Astrocyte (in vitro differentiated cells and primary cell): ENCODE results near the gene KMT2B. TPM values are rescaled to one million over a fixed set of nuclear protein-coding genes. Genes with fewer than 3 reads are reported as not detected.

Source experiments
- DNase-seq: peaks from one replicate; pipeline ENCODE4 v3.0.0-alpha.2; 2010; ENCODE audit warnings: low read depth
- FAIRE-seq: peaks from 2 replicates; lab custom pipeline; 2011; peaks lifted over from hg19 to GRCh38; lab: Jason Lieb, UNC
- H2AFZ ChIP-seq: 2 replicates; pipeline ENCODE4 v1.6.0; 2012; ENCODE audit warnings: low read depth, low read length, inconsistent platforms
- H3K27ac ChIP-seq: 2 replicates; pipeline ENCODE4 v1.5.1; 2011; ENCODE audit warnings: low read depth, low read length, inconsistent platforms
- H3K27me3 ChIP-seq: 2 replicates; pipeline ENCODE4 v1.6.0; 2011; ENCODE audit warnings: low read length, inconsistent platforms; ENCODE audit not compliant: insufficient read depth
- H3K36me3 ChIP-seq: 2 replicates; pipeline ENCODE4 v1.5.1; 2011; ENCODE audit warnings: low read length, inconsistent platforms; ENCODE audit not compliant: insufficient read depth
- H3K4me1 ChIP-seq: 2 replicates; pipeline ENCODE4 v1.5.1; 2011; ENCODE audit warnings: low read length, inconsistent platforms; ENCODE audit not compliant: insufficient read depth
- H3K4me2 ChIP-seq: 2 replicates; pipeline ENCODE4 v1.6.0; 2012; ENCODE audit warnings: low read length, inconsistent platforms
- H3K4me3 ChIP-seq: 2 replicates; pipeline ENCODE4 v1.5.1; 2011; ENCODE audit warnings: low read depth, mild to moderate bottlenecking, low read length, inconsistent platforms; ENCODE audit not compliant: insufficient read depth
- H3K79me2 ChIP-seq: 2 replicates; pipeline ENCODE4 v1.6.0; 2012; ENCODE audit warnings: mild to moderate bottlenecking, low read length, inconsistent platforms; ENCODE audit not compliant: insufficient read depth
- H3K9ac ChIP-seq: 2 replicates; pipeline ENCODE4 v1.6.0; 2012; ENCODE audit warnings: mild to moderate bottlenecking, low read length, inconsistent platforms
- H3K9me3 ChIP-seq: 2 replicates; pipeline ENCODE4 v1.5.1; 2012; ENCODE audit warnings: low read depth, mild to moderate bottlenecking, low read length, inconsistent platforms; ENCODE audit not compliant: insufficient read depth
- H4K20me1 ChIP-seq: 2 replicates; pipeline ENCODE4 v1.6.0; 2012; ENCODE audit warnings: low read length, inconsistent platforms; ENCODE audit not compliant: insufficient read depth
- H3K27ac Mint-ChIP-seq: one replicate; pipeline ENCODE4 v1.8.0; 2021; ENCODE audit warnings: mild to moderate bottlenecking, mixed read lengths; ENCODE audit not compliant: unreplicated experiment
- H3K27me3 Mint-ChIP-seq: one replicate; pipeline ENCODE4 v1.8.0; 2021; ENCODE audit warnings: low read depth, mixed read lengths; ENCODE audit not compliant: unreplicated experiment
- H3K36me3 Mint-ChIP-seq: one replicate; pipeline ENCODE4 v1.8.0; 2021; ENCODE audit warnings: low read depth, mixed read lengths; ENCODE audit not compliant: unreplicated experiment
- H3K4me1 Mint-ChIP-seq: one replicate; pipeline ENCODE4 v1.8.0; 2021; ENCODE audit warnings: low read depth, mixed read lengths; ENCODE audit not compliant: unreplicated experiment
- H3K4me3 Mint-ChIP-seq: one replicate; pipeline ENCODE4 v1.8.0; 2021; ENCODE audit warnings: mild to moderate bottlenecking, moderate library complexity, mixed read lengths; ENCODE audit not compliant: unreplicated experiment
- H3K9me3 Mint-ChIP-seq: one replicate; pipeline ENCODE4 v1.8.0; 2021; ENCODE audit warnings: mild to moderate bottlenecking, mixed read lengths; ENCODE audit not compliant: unreplicated experiment
- EZH2 ChIP-seq: IDR thresholded peaks from 2 replicates; pipeline ENCODE4 v1.6.1; 2012; ENCODE audit warnings: mild to moderate bottlenecking, low read length, inconsistent platforms; ENCODE audit not compliant: insufficient read depth
- total RNA-seq: library from RNA; stranded (reverse); gene quantifications from 2 replicates; pipeline ENCODE4 v1.2.1, GENCODE V29; 2021
- TF ChIP-seq, protein P1 (sequence below): IDR thresholded peaks from 2 replicates; pipeline ENCODE4 v1.5.1; 2011; ENCODE audit warnings: low read depth, mild to moderate bottlenecking, inconsistent platforms, low read length, moderate library complexity; ENCODE audit not compliant: insufficient read depth

Gene KMT2B
- total RNA-seq, 1 donor from 2014 or later: 28.7 TPM

DNA sequence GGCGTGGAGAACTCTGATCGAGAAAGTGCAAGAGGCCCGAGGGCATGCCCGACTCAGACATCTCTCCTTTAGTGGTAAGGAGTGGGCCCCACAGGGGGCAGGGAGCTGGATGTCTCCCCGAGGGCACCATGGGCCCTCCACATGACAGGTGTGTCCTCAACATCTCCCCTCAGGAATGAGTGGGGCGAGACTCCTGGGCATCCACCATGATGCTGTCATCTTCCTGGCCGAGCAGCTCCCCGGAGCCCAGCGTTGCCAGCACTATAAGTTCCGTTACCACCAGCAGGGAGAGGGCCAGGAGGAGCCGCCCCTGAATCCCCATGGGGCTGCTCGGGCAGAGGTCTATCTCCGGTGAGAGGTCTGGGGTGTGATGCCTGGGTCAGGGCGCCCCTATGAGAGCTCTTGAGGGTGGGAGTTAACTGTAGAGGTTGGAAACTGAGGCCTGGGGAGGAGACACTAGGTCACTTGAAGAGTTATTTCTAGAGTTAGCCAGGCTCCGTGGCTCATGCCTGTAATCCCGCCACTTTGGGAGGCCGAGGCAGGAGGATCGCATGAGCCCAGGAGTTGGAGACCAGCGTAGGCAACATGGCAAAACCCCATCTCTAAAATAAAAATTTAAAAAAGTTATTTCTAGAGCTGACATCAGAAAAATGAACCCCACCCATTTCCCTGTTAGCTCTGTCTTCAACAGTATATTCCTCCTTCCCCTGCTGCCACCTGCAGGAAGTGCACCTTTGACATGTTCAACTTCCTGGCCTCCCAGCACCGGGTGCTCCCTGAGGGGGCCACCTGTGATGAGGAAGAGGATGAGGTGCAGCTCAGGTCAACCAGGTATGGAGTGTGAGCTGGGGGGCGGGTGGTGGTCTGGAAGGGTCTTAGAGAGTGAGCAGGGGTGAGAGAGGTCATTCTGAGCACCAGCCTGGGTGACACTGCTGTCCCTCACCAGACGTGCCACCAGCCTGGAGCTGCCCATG lies 19.4 kb downstream of the KMT2B start:
- no peak overlapping the region for H3K4me3 Mint-ChIP-seq
- H3K27me3 Mint-ChIP-seq: no peaks in the 10 kb centered on the region
- no peak for TF ChIP-seq EZH2
- TF ChIP-seq, protein P1, sequence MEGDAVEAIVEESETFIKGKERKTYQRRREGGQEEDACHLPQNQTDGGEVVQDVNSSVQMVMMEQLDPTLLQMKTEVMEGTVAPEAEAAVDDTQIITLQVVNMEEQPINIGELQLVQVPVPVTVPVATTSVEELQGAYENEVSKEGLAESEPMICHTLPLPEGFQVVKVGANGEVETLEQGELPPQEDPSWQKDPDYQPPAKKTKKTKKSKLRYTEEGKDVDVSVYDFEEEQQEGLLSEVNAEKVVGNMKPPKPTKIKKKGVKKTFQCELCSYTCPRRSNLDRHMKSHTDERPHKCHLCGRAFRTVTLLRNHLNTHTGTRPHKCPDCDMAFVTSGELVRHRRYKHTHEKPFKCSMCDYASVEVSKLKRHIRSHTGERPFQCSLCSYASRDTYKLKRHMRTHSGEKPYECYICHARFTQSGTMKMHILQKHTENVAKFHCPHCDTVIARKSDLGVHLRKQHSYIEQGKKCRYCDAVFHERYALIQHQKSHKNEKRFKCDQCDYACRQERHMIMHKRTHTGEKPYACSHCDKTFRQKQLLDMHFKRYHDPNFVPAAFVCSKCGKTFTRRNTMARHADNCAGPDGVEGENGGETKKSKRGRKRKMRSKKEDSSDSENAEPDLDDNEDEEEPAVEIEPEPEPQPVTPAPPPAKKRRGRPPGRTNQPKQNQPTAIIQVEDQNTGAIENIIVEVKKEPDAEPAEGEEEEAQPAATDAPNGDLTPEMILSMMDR: no peak
- H3K4me3 ChIP-seq: no peak overlapping the region
- H3K9me3 Mint-ChIP-seq: no peaks in the 10 kb centered on the region
- H4K20me1 ChIP-seq: peaks cover 32% of the 10 kb centered on the region
- FAIRE-seq: no peak
- peaks cover 5% of the 10 kb centered on the region for H3K4me1 ChIP-seq
- no peaks in the 10 kb centered on the region for H3K27me3 ChIP-seq
- H3K27ac ChIP-seq: no peak overlapping the region
- no peak overlapping the region for H2AFZ ChIP-seq
- no peak overlapping the region for H3K9ac ChIP-seq
- H3K4me2 ChIP-seq: no peak overlapping the region
- H3K36me3 ChIP-seq: peaks cover 8% of the 10 kb centered on the region
- no peak for DNase-seq
- H3K79me2 ChIP-seq: no peaks in the 10 kb centered on the region
- H3K36me3 Mint-ChIP-seq: peaks cover 16% of the 10 kb centered on the region
- no peaks in the 10 kb centered on the region for H3K9me3 ChIP-seq
- no peaks in the 10 kb centered on the region for H3K4me1 Mint-ChIP-seq
- H3K27ac Mint-ChIP-seq: peak overlapping the region; percentile 66

DNA sequence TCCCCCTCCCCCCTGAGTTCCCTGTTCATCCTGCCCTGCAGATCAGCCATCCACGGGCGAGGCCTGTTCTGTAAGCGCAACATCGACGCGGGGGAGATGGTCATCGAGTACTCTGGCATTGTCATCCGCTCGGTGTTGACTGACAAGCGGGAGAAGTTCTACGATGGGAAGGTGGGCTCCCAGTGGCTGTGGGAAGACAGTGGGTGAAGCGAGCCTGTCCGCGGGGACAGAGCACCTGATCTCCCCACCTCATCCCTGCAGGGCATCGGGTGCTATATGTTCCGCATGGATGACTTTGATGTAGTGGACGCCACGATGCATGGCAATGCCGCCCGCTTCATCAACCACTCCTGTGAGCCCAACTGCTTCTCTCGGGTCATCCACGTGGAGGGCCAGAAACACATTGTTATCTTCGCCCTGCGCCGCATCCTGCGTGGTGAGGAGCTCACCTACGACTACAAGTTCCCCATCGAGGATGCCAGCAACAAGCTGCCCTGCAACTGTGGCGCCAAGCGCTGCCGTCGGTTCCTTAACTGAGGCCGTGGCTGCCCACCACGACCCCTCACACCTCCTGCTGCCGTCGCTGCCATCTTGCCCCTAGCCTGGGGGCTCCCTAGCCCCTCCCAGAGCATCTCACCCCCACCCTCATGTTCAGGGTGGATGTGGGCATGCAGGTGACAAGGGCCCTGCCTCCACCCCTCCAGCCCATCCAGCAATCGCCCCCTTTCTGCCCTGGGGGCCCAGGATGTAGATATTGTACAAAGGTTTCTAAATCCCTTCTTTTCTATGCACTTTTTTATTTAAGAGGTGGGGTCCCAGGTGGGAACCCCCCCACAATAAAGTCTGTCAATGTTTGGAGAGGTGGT lies 20.5 kb downstream of the KMT2B start:
- no peaks in the 10 kb centered on the region for H3K27me3 Mint-ChIP-seq
- no peak overlapping the region for H3K4me3 ChIP-seq
- peaks cover 5% of the 10 kb centered on the region for H3K4me1 ChIP-seq
- peaks cover 16% of the 10 kb centered on the region for H3K36me3 Mint-ChIP-seq
- peaks cover 32% of the 10 kb centered on the region for H4K20me1 ChIP-seq
- no peak for FAIRE-seq
- no peaks in the 10 kb centered on the region for H3K4me1 Mint-ChIP-seq
- no peak overlapping the region for H3K27ac Mint-ChIP-seq
- H3K9ac ChIP-seq: no peak overlapping the region
- DNase-seq: no peak
- H3K27ac ChIP-seq: no peak overlapping the region
- H3K36me3 ChIP-seq: peaks cover 8% of the 10 kb centered on the region
- TF ChIP-seq EZH2: no peak
- TF ChIP-seq, protein P1: no peak
- H3K9me3 Mint-ChIP-seq: no peaks in the 10 kb centered on the region
- H3K4me3 Mint-ChIP-seq: no peak overlapping the region
- H3K4me2 ChIP-seq: no peak overlapping the region
- no peaks in the 10 kb centered on the region for H3K27me3 ChIP-seq
- H3K9me3 ChIP-seq: no peaks in the 10 kb centered on the region
- no peak overlapping the region for H2AFZ ChIP-seq
- H3K79me2 ChIP-seq: no peaks in the 10 kb centered on the region
